ENCODE measurements around the gene FBXO22. TPM values are rescaled to one million over a fixed set of nuclear protein-coding genes. Genes with fewer than 3 reads are reported as not detected.

FBXO22 gene
- total and polyA plus RNA-seq, 2 donors (not counting 1 experiment from before 2014, with no cell fraction given) = 27.0 to 75.6 TPM

- Histone ChIP-seq H3K79me2 (ENCODE audit: control insufficient read depth, insufficient read depth, low read length) (peaks cover under 1% of the 10 kb centered on the region), H3K4me2 (ENCODE audit: extremely low read depth, insufficient read depth, low read length) (no peak overlapping the region), H3K4me1 (ENCODE audit: control insufficient read depth, extremely low read depth, insufficient read depth, low read length) (peaks cover 7% of the 10 kb centered on the region), H3K27ac (ENCODE audit: insufficient read depth, low read length) (no peak overlapping the region), H3K9me3 (ENCODE audit: control insufficient read depth, insufficient read depth, low read depth, low read length) (no peaks in the 10 kb centered on the region), H3K36me3 (ENCODE audit: control insufficient read depth, insufficient read depth, low read length) (no peaks in the 10 kb centered on the region), H3K27me3 (ENCODE audit: control insufficient read depth, insufficient read depth, low read length) (no peaks in the 10 kb centered on the region), H4K20me1 (ENCODE audit: control insufficient read depth, extremely low read depth, insufficient read depth, low read length) (no peaks in the 10 kb centered on the region), H2AFZ (ENCODE audit: low read length) (no peak overlapping the region), H3K9ac (ENCODE audit: insufficient read depth, low read length) (no peak overlapping the region), H3K4me3 (replicated peaks in 1 of 4; ENCODE audit: control extremely low read depth in 1 of 4, insufficient read depth in 1 of 4, low read depth in 3 of 4, low read length in 4 of 4) (no peak overlapping the region)
- DNase-seq (ENCODE audit: low read depth in 2 of 2) = no peak
- TF ChIP-seq EZH2 (IDR thresholded peaks at IDR 0.05; ENCODE audit: low read length, missing control alignments) = no peak
- no peak for TF ChIP-seq CTCF (conservative IDR thresholded peaks at IDR 0.05 in 1 of 2, IDR thresholded peaks at IDR 0.05 in 1 of 2; ENCODE audit: low read depth in 1 of 2, low read length in 2 of 2)
Observed at GRCh38 chr15:75918135-75918534, 14.5 kb downstream of the FBXO22 start.

- no peak overlapping the region for H3K4me2 ChIP-seq (ENCODE audit: extremely low read depth, insufficient read depth, low read length)
- H3K4me3 ChIP-seq (replicated peaks in 1 of 4; ENCODE audit: control extremely low read depth in 1 of 4, insufficient read depth in 1 of 4, low read depth in 3 of 4, low read length in 4 of 4) = no peak overlapping the region
- H3K36me3 ChIP-seq (ENCODE audit: control insufficient read depth, insufficient read depth, low read length) = peaks cover 1% of the 10 kb centered on the region
- no peak overlapping the region for H3K27ac ChIP-seq (ENCODE audit: insufficient read depth, low read length)
- TF ChIP-seq EZH2 (IDR thresholded peaks at IDR 0.05; ENCODE audit: low read length, missing control alignments) (no peak), CTCF (conservative IDR thresholded peaks at IDR 0.05 in 1 of 2, IDR thresholded peaks at IDR 0.05 in 1 of 2; ENCODE audit: low read depth in 1 of 2, low read length in 2 of 2) (no peak)
- H3K4me1 ChIP-seq (ENCODE audit: control insufficient read depth, extremely low read depth, insufficient read depth, low read length) = peaks cover 7% of the 10 kb centered on the region
- no peaks in the 10 kb centered on the region for H3K9me3 ChIP-seq (ENCODE audit: control insufficient read depth, insufficient read depth, low read depth, low read length)
- H3K9ac ChIP-seq (ENCODE audit: insufficient read depth, low read length) = no peak overlapping the region
- H2AFZ ChIP-seq (ENCODE audit: low read length) = no peak overlapping the region
- H4K20me1 ChIP-seq (ENCODE audit: control insufficient read depth, extremely low read depth, insufficient read depth, low read length) = no peaks in the 10 kb centered on the region
- peaks cover 10% of the 10 kb centered on the region for H3K79me2 ChIP-seq (ENCODE audit: control insufficient read depth, insufficient read depth, low read length)
- no peaks in the 10 kb centered on the region for H3K27me3 ChIP-seq (ENCODE audit: control insufficient read depth, insufficient read depth, low read length)
- DNase-seq (ENCODE audit: low read depth in 2 of 2) = peak in 1 of 2 donors; percentile 66
Observed at GRCh38 chr15:75920079-75920478, 16.4 kb downstream of the FBXO22 start.

DNA sequence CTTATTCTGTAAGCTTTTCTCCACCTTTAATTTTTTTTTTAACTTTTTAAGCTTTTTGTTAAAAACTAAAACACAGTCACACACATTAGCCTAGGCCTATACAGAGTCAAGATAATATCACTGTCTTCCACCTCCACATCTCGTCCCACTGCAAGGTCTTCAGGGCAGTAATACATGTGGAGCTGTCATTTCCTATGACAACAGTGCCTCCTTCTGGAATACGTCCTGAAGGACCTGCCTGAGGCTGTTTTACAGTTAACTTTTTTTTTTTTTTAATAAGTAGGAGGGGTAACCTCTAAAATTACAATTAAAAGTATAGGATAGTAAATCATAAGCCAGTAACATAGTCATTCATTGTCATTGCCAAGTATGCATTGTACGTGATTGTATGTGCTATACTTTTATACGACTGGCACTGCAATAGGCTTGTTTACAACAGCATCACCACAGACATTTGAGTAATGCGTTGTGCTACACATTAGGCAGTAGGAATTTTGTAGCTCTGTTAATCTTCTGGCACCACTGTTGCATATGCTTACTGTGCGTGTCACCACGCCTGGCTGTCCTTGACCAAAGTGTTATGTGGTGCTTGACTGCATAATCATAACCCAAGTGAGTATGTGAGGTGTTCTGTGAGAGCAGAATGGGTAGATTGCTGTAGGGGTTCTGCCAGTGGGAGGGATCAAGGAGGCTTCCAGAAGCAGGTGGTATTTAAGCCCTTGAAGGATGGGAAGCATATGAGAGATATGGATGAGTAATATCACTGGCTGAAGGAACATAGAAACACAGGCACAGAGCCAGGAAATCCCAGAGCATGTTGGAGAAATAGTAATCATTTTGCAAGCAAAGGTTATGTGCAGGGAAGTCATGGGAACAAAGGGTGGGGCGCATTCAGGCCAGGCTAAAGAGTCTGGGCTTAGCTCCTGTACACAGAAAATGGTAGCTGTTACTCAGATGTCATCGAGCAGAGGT lies 18.3 kb downstream of the FBXO22 start:
- H3K4me3 ChIP-seq (replicated peaks in 1 of 4; ENCODE audit: control extremely low read depth in 1 of 4, insufficient read depth in 1 of 4, low read depth in 3 of 4, low read length in 4 of 4) = no peak overlapping the region
- H3K36me3 ChIP-seq (ENCODE audit: control insufficient read depth, insufficient read depth, low read length) = peaks cover 4% of the 10 kb centered on the region
- no peaks in the 10 kb centered on the region for H4K20me1 ChIP-seq (ENCODE audit: control insufficient read depth, extremely low read depth, insufficient read depth, low read length)
- no peak overlapping the region for H2AFZ ChIP-seq (ENCODE audit: low read length)
- peaks cover 7% of the 10 kb centered on the region for H3K4me1 ChIP-seq (ENCODE audit: control insufficient read depth, extremely low read depth, insufficient read depth, low read length)
- H3K79me2 ChIP-seq (ENCODE audit: control insufficient read depth, insufficient read depth, low read length) = peaks cover 12% of the 10 kb centered on the region
- no peak overlapping the region for H3K27ac ChIP-seq (ENCODE audit: insufficient read depth, low read length)
- no peaks in the 10 kb centered on the region for H3K9me3 ChIP-seq (ENCODE audit: control insufficient read depth, insufficient read depth, low read depth, low read length)
- no peak overlapping the region for H3K4me2 ChIP-seq (ENCODE audit: extremely low read depth, insufficient read depth, low read length)
- TF ChIP-seq EZH2 (IDR thresholded peaks at IDR 0.05; ENCODE audit: low read length, missing control alignments) (no peak), CTCF (conservative IDR thresholded peaks at IDR 0.05 in 1 of 2, IDR thresholded peaks at IDR 0.05 in 1 of 2; ENCODE audit: low read depth in 1 of 2, low read length in 2 of 2) (peak; percentile 28 to 52)
- H3K27me3 ChIP-seq (ENCODE audit: control insufficient read depth, insufficient read depth, low read length) = no peaks in the 10 kb centered on the region
- H3K9ac ChIP-seq (ENCODE audit: insufficient read depth, low read length) = no peak overlapping the region
- peak; percentile 60 to 92 for DNase-seq (ENCODE audit: low read depth in 2 of 2)
